Parathyroid adenoma (tissue), 2 donors: ENCODE results near the gene RHOG.

Experiments
- H2AFZ ChIP-seq: fragments of 300-600 bp; sonication (generic); one replicate; pipeline ENCODE4 v1.7.0; 2017; ENCODE audit warnings: antibody characterized with exemption, mild to moderate bottlenecking
- H3K27ac ChIP-seq: fragments of 300-600 bp; sonication (generic); one replicate; pipeline ENCODE4 v1.7.0; 2017
- H3K27me3 ChIP-seq: fragments of 300-600 bp; sonication (generic); one replicate; pipeline ENCODE4 v1.7.0; 2017; ENCODE audit warnings: low read length; ENCODE audit not compliant: control insufficient read depth, insufficient read depth
- H3K36me3 ChIP-seq: fragments of 300-600 bp; sonication (generic); one replicate; pipeline ENCODE4 v1.7.0; 2017; ENCODE audit warnings: low read length; ENCODE audit not compliant: control insufficient read depth, insufficient read depth
- H3K4me1 ChIP-seq: fragments of 300-600 bp; sonication (generic); one replicate; pipeline ENCODE4 v1.7.0; 2017; ENCODE audit warnings: control low read depth
- H3K4me2 ChIP-seq: fragments of 300-600 bp; sonication (generic); one replicate; pipeline ENCODE4 v1.7.0; 2017; ENCODE audit warnings: low read length
- H3K4me3 ChIP-seq: fragments of 300-600 bp; sonication (generic); one replicate; pipeline ENCODE4 v1.7.0; 2017; ENCODE audit warnings: low read depth, low read length
- H3K79me2 ChIP-seq: fragments of 300-600 bp; sonication (generic); one replicate; pipeline ENCODE4 v1.7.0; 2017; ENCODE audit warnings: control low read depth
- H3K9ac ChIP-seq: fragments of 300-600 bp; sonication (generic); one replicate; pipeline ENCODE4 v1.7.0; 2017; ENCODE audit warnings: mild to moderate bottlenecking
- H3K9me3 ChIP-seq: fragments of 300-600 bp; sonication (generic); one replicate; pipeline ENCODE4 v1.7.0; 2017; ENCODE audit warnings: low read length; ENCODE audit not compliant: control insufficient read depth
- CTCF ChIP-seq: fragments of 300-600 bp; sonication (generic); IDR thresholded peaks from one replicate; pipeline ENCODE4 v1.7.0; 2017; ENCODE audit warnings: antibody characterized with exemption, mild to moderate bottlenecking
- donor health status: primary hyperparathyroidism.

RHOG gene

GRCh38 chr11:3823762-3824506 lies 16.8 kb downstream of the RHOG start:
- Histone ChIP-seq H3K4me2 (no peak overlapping the region), H3K9ac (no peak overlapping the region), H2AFZ (no peak overlapping the region), H3K4me1 (no peaks in the 10 kb centered on the region), H3K79me2 (no peaks in the 10 kb centered on the region), H3K9me3 (no peaks in the 10 kb centered on the region), H3K27ac (no peak overlapping the region), H3K27me3 (no peaks in the 10 kb centered on the region), H3K4me3 (no peak overlapping the region), H3K36me3 (no peaks in the 10 kb centered on the region)
- no peak for TF ChIP-seq CTCF

- no peak overlapping the region for H3K27ac ChIP-seq
- no peaks in the 10 kb centered on the region for H3K36me3 ChIP-seq
- TF ChIP-seq CTCF, result no peak
- no peaks in the 10 kb centered on the region for H3K27me3 ChIP-seq
- no peaks in the 10 kb centered on the region for H3K9me3 ChIP-seq
- H3K9ac ChIP-seq, result no peak overlapping the region
- no peaks in the 10 kb centered on the region for H3K4me1 ChIP-seq
- no peak overlapping the region for H3K4me3 ChIP-seq
- H2AFZ ChIP-seq, result no peak overlapping the region
- H3K4me2 ChIP-seq, result no peak overlapping the region
- no peaks in the 10 kb centered on the region for H3K79me2 ChIP-seq
These were observed 17.5 kb downstream of the RHOG start for GRCh38 chr11:3823303-3823702.

GRCh38 chr11:3822312-3822711 lies 18.4 kb downstream of the RHOG start:
- H3K27me3 ChIP-seq, result no peaks in the 10 kb centered on the region
- H3K79me2 ChIP-seq, result no peaks in the 10 kb centered on the region
- H3K36me3 ChIP-seq, result no peaks in the 10 kb centered on the region
- H3K4me1 ChIP-seq, result no peaks in the 10 kb centered on the region
- H3K4me2 ChIP-seq, result no peak overlapping the region
- no peak overlapping the region for H3K27ac ChIP-seq
- no peak for TF ChIP-seq CTCF
- H3K9me3 ChIP-seq, result no peaks in the 10 kb centered on the region
- no peak overlapping the region for H2AFZ ChIP-seq
- H3K9ac ChIP-seq, result no peak overlapping the region
- no peak overlapping the region for H3K4me3 ChIP-seq

GRCh38 chr11:3820971-3821370 lies 19.8 kb downstream of the RHOG start:
- no peak overlapping the region for H3K4me2 ChIP-seq
- H3K4me3 ChIP-seq, result no peak overlapping the region
- no peak overlapping the region for H2AFZ ChIP-seq
- no peaks in the 10 kb centered on the region for H3K27me3 ChIP-seq
- no peaks in the 10 kb centered on the region for H3K9me3 ChIP-seq
- no peaks in the 10 kb centered on the region for H3K4me1 ChIP-seq
- H3K9ac ChIP-seq, result no peak overlapping the region
- TF ChIP-seq CTCF, result no peak
- no peak overlapping the region for H3K27ac ChIP-seq
- no peaks in the 10 kb centered on the region for H3K79me2 ChIP-seq
- no peaks in the 10 kb centered on the region for H3K36me3 ChIP-seq

GRCh38 chr11:3817181-3817800 lies 23.5 kb downstream of the RHOG start:
- no peak overlapping the region for H3K4me3 ChIP-seq
- H3K79me2 ChIP-seq, result no peaks in the 10 kb centered on the region
- no peaks in the 10 kb centered on the region for H3K9me3 ChIP-seq
- H3K27ac ChIP-seq, result no peak overlapping the region
- H2AFZ ChIP-seq, result no peak overlapping the region
- H3K4me2 ChIP-seq, result no peak overlapping the region
- no peak overlapping the region for H3K9ac ChIP-seq
- H3K27me3 ChIP-seq, result no peaks in the 10 kb centered on the region
- no peaks in the 10 kb centered on the region for H3K36me3 ChIP-seq
- no peaks in the 10 kb centered on the region for H3K4me1 ChIP-seq
- no peak for TF ChIP-seq CTCF
